ENCODE measurements around the gene HMCN1. TPM values are rescaled to one million over a fixed set of nuclear protein-coding genes. Genes with fewer than 3 reads are reported as not detected.

HMCN1 gene
- total and polyA plus RNA-seq, 11 donors, result 2.1 to 14.1 (median 5.6) TPM

GRCh38 chr1:186125511-186125910 is 391.3 kb downstream of the HMCN1 start:
- WGBS, 4 donors, result 86 to 91% (median 89%) methylated on average over 3 of the region's 3 CpGs
- H3K9me3 ChIP-seq, result no peaks in the 10 kb centered on the region
- H3K4me3 ChIP-seq, result no peak overlapping the region
- no peak overlapping the region for H3K27ac ChIP-seq
- ATAC-seq, result no peak
- DNase-seq, result no peak
- no peaks in the 10 kb centered on the region for H3K4me1 ChIP-seq
- H3K27me3 ChIP-seq, result no peaks in the 10 kb centered on the region
- no peak for TF ChIP-seq POLR2A (IDR thresholded peaks at IDR 0.05)
- no peak for TF ChIP-seq CTCF (IDR thresholded peaks at IDR 0.05)
- H3K36me3 ChIP-seq, result peaks cover 0 to 40% (median 3%) of the 10 kb centered on the region in 9 donors
- intact Hi-C loops (cut with DNase I), result no loop called here

- TF ChIP-seq CTCF (IDR thresholded peaks at IDR 0.05) (no peak), POLR2A (IDR thresholded peaks at IDR 0.05) (no peak)
- ATAC-seq, result no peak
- no peak overlapping the region for H3K4me3 ChIP-seq
- no peak for DNase-seq
- intact Hi-C loops (cut with DNase I), result no loop called here
- H3K4me1 ChIP-seq, result no peaks in the 10 kb centered on the region
- H3K27me3 ChIP-seq, result no peaks in the 10 kb centered on the region
- 89 to 95% (median 92%) methylated on average over 4 of the region's 4 CpGs for WGBS, 4 donors
- H3K36me3 ChIP-seq, result peaks cover 0 to 32% (median 0%) of the 10 kb centered on the region in 9 donors
- H3K9me3 ChIP-seq, result no peaks in the 10 kb centered on the region
- H3K27ac ChIP-seq, result no peak overlapping the region
Measured at GRCh38 chr1:186129758-186130157, 395.6 kb downstream of the HMCN1 start.

GRCh38 chr1:186139115-186139514 is 404.9 kb downstream of the HMCN1 start:
- Histone ChIP-seq H3K27ac (no peak overlapping the region), H3K4me1 (peaks cover 0 to 4% (median 0%) of the 10 kb centered on the region in 12 donors), H3K36me3 (peaks cover 0 to 28% (median 8%) of the 10 kb centered on the region in 9 donors), H3K27me3 (no peaks in the 10 kb centered on the region), H3K4me3 (no peak overlapping the region), H3K9me3 (peaks cover 0 to 5% (median 0%) of the 10 kb centered on the region in 12 donors)
- DNase-seq, result no peak
- no peak for ATAC-seq
- intact Hi-C loops (cut with DNase I), result no loop called here
- no peak for TF ChIP-seq CTCF (IDR thresholded peaks at IDR 0.05)
- TF ChIP-seq POLR2A (IDR thresholded peaks at IDR 0.05), result no peak
- WGBS, 4 donors, result 56 to 69% (median 62%) methylated on average over 4 of the region's 4 CpGs

GRCh38 chr1:186139701-186140100 is 405.5 kb downstream of the HMCN1 start:
- 55 to 72% (median 64%) methylated on average over 3 of the region's 3 CpGs for WGBS, 4 donors

More at GRCh38 chr1:186139701-186140100, 405.5 kb downstream of the HMCN1 start:
- no peak overlapping the region for H3K4me3 ChIP-seq
- peaks cover 0 to 4% (median 0%) of the 10 kb centered on the region in 12 donors for H3K4me1 ChIP-seq
- H3K36me3 ChIP-seq, result peaks cover 0 to 34% (median 8%) of the 10 kb centered on the region in 9 donors
- H3K9me3 ChIP-seq, result peaks cover 0 to 5% (median 0%) of the 10 kb centered on the region in 12 donors
- intact Hi-C loops (cut with DNase I), result no loop called here
- DNase-seq, result no peak
- no peak for TF ChIP-seq CTCF (IDR thresholded peaks at IDR 0.05)
- TF ChIP-seq POLR2A (IDR thresholded peaks at IDR 0.05), result no peak
- no peaks in the 10 kb centered on the region for H3K27me3 ChIP-seq
- peak in 1 of 4 donors; percentile 16 for ATAC-seq
- H3K27ac ChIP-seq, result no peak overlapping the region

Data from heart left ventricle (tissue), 16 donors.